RWPE1 (cell line): ENCODE data around the gene ROGDI.

ENCODE experiments used
- CTCF ChIA-PET: fragments of 350-600 bp; sonication (Branson Sonifier 250); formaldehyde crosslinking; extraction: SDS; loops from one replicate; lab custom pipeline; 2021; lab: Yijun Ruan, JAX
- POLR2A ChIA-PET: fragments of 400-600 bp; formaldehyde crosslinking; extraction: SDS; loops from one replicate; lab custom pipeline; 2020; ENCODE audit warnings: antibody characterized with exemption; ENCODE audit not compliant: low non-redundant PET; lab: Yijun Ruan, JAX
- DNase-seq: peaks from one replicate; pipeline ENCODE4 v3.0.0; 2012; ENCODE audit warnings: low spot score
- H3K27ac ChIP-seq: fragments of 450-650 bp; 2 replicates; pipeline ENCODE4 v1.5.1; 2017
- CTCF ChIP-seq: fragments of 450-650 bp; conservative IDR thresholded peaks from 2 replicates; pipeline ENCODE4 v1.5.1; 2017; ENCODE audit warnings: low read depth, mild to moderate bottlenecking

The ROGDI gene

GRCh38 chr16:4800290-4801041 is 2.0 kb downstream of the ROGDI start:
- DNase-seq, result peak; percentile 40
- H3K27ac ChIP-seq, result peak overlapping the region; percentile 98
- ChIA-PET POLR2A (no interaction called here), CTCF (interaction anchor here (1.0 kb wide), 1 partner anchor 40 kb away, joined by 3 read pairs; no protein-coding TSS in a partner anchor)
- no peak for TF ChIP-seq CTCF

GRCh38 chr16:4799171-4799855 is 3.1 kb downstream of the ROGDI start:
- ChIA-PET POLR2A (no interaction called here), CTCF (interaction anchor here (0.5 to 1.6 kb wide), 2 partner anchors 12 to 958 kb away, joined by 5 to 7 read pairs; partner anchors contain the start of gene SEPTIN12)
- no peak for DNase-seq
- H3K27ac ChIP-seq, result peak overlapping the region; percentile 98
- TF ChIP-seq CTCF, result no peak

GRCh38 chr16:4798456-4798855 is 4.0 kb downstream of the ROGDI start:
- ChIA-PET POLR2A (interaction anchor here (0.6 kb wide), 1 partner anchor 334 kb away, joined by 5 read pairs; no protein-coding TSS in a partner anchor), CTCF (interaction anchor here (1.6 kb wide), 1 partner anchor 11 kb away, joined by 7 read pairs; the partner anchor contains the start of gene SEPTIN12)
- peak overlapping the region; percentile 98 for H3K27ac ChIP-seq
- TF ChIP-seq CTCF, result no peak
- no peak for DNase-seq

GRCh38 chr16:4797805-4798252 is 4.6 kb downstream of the ROGDI start:
- no peak for TF ChIP-seq CTCF
- POLR2A ChIA-PET, result interaction anchor here (0.6 kb wide), 1 partner anchor 334 kb away, joined by 5 read pairs; no protein-coding TSS in a partner anchor
- peak overlapping the region; percentile 98 for H3K27ac ChIP-seq
- DNase-seq, result no peak
- CTCF ChIA-PET, result no interaction called here

GRCh38 chr16:4796982-4797804 is 5.2 kb downstream of the ROGDI start:
- no peak for DNase-seq
- POLR2A ChIA-PET, result no interaction called here
- CTCF ChIA-PET, result no interaction called here
- peak overlapping the region; percentile 98 for H3K27ac ChIP-seq
- TF ChIP-seq CTCF, result no peak
